HepG2 (cell line): ENCODE data around the gene VEGFA. TPM values are rescaled to one million over a fixed set of nuclear protein-coding genes. Genes with fewer than 3 reads are reported as not detected.

Experiments
- FOXJ3 ChIP-seq: sonication (generic); formaldehyde crosslinking; IDR thresholded peaks from 2 replicates; pipeline ENCODE4 v1.4.0; 2020; ENCODE audit warnings: missing genetic modification reagents, mild to moderate bottlenecking, borderline replicate concordance
- GATA4 ChIP-seq: sonication (generic); IDR thresholded peaks from 2 replicates; pipeline ENCODE4 v1.6.1; 2016; ENCODE audit warnings: antibody characterized with exemption, low read depth, borderline replicate concordance
- GMEB2 ChIP-seq: IDR thresholded peaks from 2 replicates; pipeline ENCODE4 v1.6.1; 2016; ENCODE audit warnings: missing biosample characterization, missing genetic modification reagents, low read depth
- KDM5A ChIP-seq: fragments of 200-600 bp; sonication (generic); IDR thresholded peaks from 2 replicates; pipeline ENCODE4 v1.7.0; 2018; ENCODE audit warnings: antibody characterized with exemption, mild to moderate bottlenecking, low read length, borderline replicate concordance
- KLF9 ChIP-seq: IDR thresholded peaks from 2 replicates; pipeline ENCODE4 v1.6.1; 2016; ENCODE audit warnings: low read depth
- MTF2 ChIP-seq: sonication (generic); formaldehyde crosslinking; IDR thresholded peaks from 2 replicates; pipeline ENCODE4 v1.5.0; 2020; ENCODE audit warnings: missing genetic modification reagents, borderline replicate concordance
- NFIC ChIP-seq: IDR thresholded peaks from 2 replicates; pipeline ENCODE4 v1.6.1; 2012; ENCODE audit warnings: mild to moderate bottlenecking, low read length, inconsistent platforms
- SIN3A ChIP-seq: IDR thresholded peaks from 2 replicates; pipeline ENCODE4 v1.6.1; 2011; ENCODE audit warnings: low read depth, mild to moderate bottlenecking, control low read depth, low read length, borderline replicate concordance
- SP1 ChIP-seq, 2 experiments: fragments of 450-650 bp in 1 of 2; sonication (generic) in 1 of 2; formaldehyde crosslinking in 1 of 2; IDR thresholded peaks; 2 replicates each; pipeline versions ENCODE4 v1.4.0 to v1.6.1; 2016 to 2020; ENCODE audit warnings: missing genetic modification reagents in 1 of 2
- TCF12 ChIP-seq, 2 experiments: fragments of 450-650 bp in 1 of 2; sonication (generic) in 1 of 2; formaldehyde crosslinking in 1 of 2; IDR thresholded peaks; 2 replicates each; pipeline versions ENCODE4 v1.6.1 to v1.8.0; 2017 to 2022; ENCODE audit warnings: antibody characterized with exemption in 1 of 2, mild to moderate bottlenecking in 1 of 2, missing genetic modification reagents in 1 of 2, moderate library complexity in 1 of 2
- TEAD3 ChIP-seq: optimal IDR thresholded peaks from 2 replicates; pipeline ENCODE3; 2016; ENCODE audit warnings: borderline replicate concordance
- ZNF407 ChIP-seq: sonication (generic); formaldehyde crosslinking; IDR thresholded peaks from one replicate; pipeline ENCODE4 v1.5.1; 2020; ENCODE audit warnings: mild to moderate bottlenecking, missing genetic modification reagents; ENCODE audit errors: not compliant biosample characterization
- ZNF776 ChIP-seq: sonication (generic); formaldehyde crosslinking; IDR thresholded peaks from 2 replicates; pipeline ENCODE4 v1.4.0; 2020; ENCODE audit warnings: mild to moderate bottlenecking, missing genetic modification reagents
- ZNF879 ChIP-seq: sonication (generic); formaldehyde crosslinking; IDR thresholded peaks from 2 replicates; pipeline ENCODE4 v1.8.1; 2023; ENCODE audit warnings: missing genetic modification reagents
- polyA plus RNA-seq, 8 experiments: library from polyadenylated mRNA; depleted of rRNA in 3 of 8; stranded (reverse) in 7 of 8; unstranded in 1 of 8; fragments of >200 nt; fragmentation: Illumina TruSeq in 4 of 8; extraction: Trizol in 4 of 8; gene quantifications; 2 replicates each; pipeline versions ENCODE4 v1.2.1 to v1.2.3, GENCODE V29; 2011 to 2016; ENCODE audit warnings: low read depth in 4 of 8, missing spikeins in 1 of 8, mixed read lengths in 1 of 8; ENCODE audit not compliant: insufficient read depth in 1 of 8
- total RNA-seq, 5 experiments: library from RNA; depleted of rRNA; stranded (reverse); fragments of >200 nt; fragmentation: Illumina TruSeq; extraction: Trizol; gene quantifications; 2 replicates each; pipeline ENCODE4 v1.2.3, GENCODE V29; 2016; ENCODE audit warnings: low read depth in 1 of 5
- TF ChIP-seq, protein P1 (sequence below): sonication (generic); formaldehyde crosslinking; conservative IDR thresholded peaks from 2 replicates; pipeline ENCODE4 v1.4.0; 2020; ENCODE audit warnings: missing genetic modification reagents
- TF ChIP-seq, protein P2 (sequence below): sonication (generic); formaldehyde crosslinking; IDR thresholded peaks from 2 replicates; pipeline ENCODE4 v1.5.1; 2020; ENCODE audit warnings: missing genetic modification reagents, mild to moderate bottlenecking, borderline replicate concordance

The VEGFA gene
- total and polyA plus RNA-seq, 2 of the 13 experiments (the other 11 are each of a cell fraction or from before 2014, with no cell fraction given) = 68.1 to 629 TPM

DNA sequence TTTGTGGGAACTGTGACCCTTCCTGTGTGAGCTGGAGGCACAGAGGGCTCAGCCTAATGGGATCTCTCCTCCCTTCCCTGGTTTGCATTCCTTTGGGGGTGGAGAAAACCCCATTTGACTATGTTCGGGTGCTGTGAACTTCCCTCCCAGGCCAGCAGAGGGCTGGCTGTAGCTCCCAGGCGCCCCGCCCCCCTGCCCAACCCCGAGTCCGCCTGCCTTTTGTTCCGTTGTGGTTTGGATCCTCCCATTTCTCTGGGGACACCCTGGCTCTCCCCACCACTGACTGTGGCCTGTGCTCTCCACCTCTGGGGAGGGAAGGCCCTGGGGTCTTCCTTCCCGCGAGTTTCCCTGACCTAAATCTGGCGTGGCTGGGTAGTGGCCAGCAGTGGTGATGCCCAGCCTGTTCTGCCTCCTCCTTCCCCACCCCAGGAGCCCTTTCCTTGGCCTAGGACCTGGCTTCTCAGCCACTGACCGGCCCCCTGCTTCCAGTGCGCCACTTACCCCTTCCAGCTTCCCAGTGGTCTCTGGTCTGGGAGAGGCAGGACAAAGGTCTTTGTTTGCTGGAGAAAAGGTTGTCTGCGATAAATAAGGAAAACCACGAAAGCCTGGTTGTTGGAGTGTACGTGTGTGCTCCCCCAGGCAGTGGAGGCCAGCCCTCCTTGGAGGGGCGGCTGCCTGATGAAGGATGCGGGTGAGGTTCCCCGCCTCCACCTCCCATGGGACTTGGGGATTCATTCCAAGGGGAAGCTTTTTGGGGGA is 4.9 kb downstream of the VEGFA start (continued):
- peak; percentile 87; the same call in 1 of the 2 replicates for TF ChIP-seq KLF9 (CRISPR knock-in tag)
- TF ChIP-seq KDM5A = no peak
- no peak for TF ChIP-seq SP1 (IDR thresholded peaks at IDR 0.05)
- peak; percentile 69; the same call in 1 of the 2 replicates for TF ChIP-seq SP1 (CRISPR knock-in tag; IDR thresholded peaks at IDR 0.05)
- TF ChIP-seq GATA4 = no peak
- TF ChIP-seq NFIC = no peak
- TF ChIP-seq, protein P1, sequence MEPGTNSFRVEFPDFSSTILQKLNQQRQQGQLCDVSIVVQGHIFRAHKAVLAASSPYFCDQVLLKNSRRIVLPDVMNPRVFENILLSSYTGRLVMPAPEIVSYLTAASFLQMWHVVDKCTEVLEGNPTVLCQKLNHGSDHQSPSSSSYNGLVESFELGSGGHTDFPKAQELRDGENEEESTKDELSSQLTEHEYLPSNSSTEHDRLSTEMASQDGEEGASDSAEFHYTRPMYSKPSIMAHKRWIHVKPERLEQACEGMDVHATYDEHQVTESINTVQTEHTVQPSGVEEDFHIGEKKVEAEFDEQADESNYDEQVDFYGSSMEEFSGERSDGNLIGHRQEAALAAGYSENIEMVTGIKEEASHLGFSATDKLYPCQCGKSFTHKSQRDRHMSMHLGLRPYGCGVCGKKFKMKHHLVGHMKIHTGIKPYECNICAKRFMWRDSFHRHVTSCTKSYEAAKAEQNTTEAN (CRISPR knock-in tag) = 0 out of 2 replicates have a peak, but pooled peaks have one; percentile 26
- peak; percentile 10 for TF ChIP-seq ZNF407
- TF ChIP-seq TCF12 (IDR thresholded peaks at IDR 0.05) = no peak
- TF ChIP-seq TCF12 (CRISPR knock-in tag; IDR thresholded peaks at IDR 0.05) = 0 out of 2 replicates have a peak, but pooled peaks have one; percentile 12
- TF ChIP-seq SIN3A = peak; percentile 70; the same call in 1 of the 2 replicates
- no peak for TF ChIP-seq MTF2
- no peak for TF ChIP-seq FOXJ3 (CRISPR knock-in tag)
- TF ChIP-seq ZNF776 (CRISPR knock-in tag) = no peak
- TF ChIP-seq GMEB2 (CRISPR knock-in tag) = no peak
- TF ChIP-seq, protein P2, sequence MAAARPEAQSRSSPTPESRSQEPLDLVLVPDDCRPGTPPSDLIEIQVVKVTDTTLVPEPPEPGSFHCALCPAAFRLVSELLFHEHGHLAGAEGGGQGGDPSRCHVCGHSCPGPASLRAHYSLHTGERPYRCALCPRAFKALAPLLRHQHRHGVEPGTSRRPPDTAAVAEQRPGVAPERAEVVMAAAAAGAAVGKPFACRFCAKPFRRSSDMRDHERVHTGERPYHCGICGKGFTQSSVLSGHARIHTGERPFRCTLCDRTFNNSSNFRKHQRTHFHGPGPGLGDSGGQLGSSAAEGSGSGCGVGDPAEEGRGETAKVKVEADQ (CRISPR knock-in tag) = peak; percentile 69; the same call in 1 of the 2 replicates
- peak; percentile 60 for TF ChIP-seq TEAD3 (CRISPR knock-in tag)
- no peak for TF ChIP-seq ZNF879 (CRISPR knock-in tag)
